K562 treated with DMSO at 1 percent for 12 hours (cell line): ENCODE data around the gene EPHB1. TPM values are rescaled to one million over a fixed set of nuclear protein-coding genes. Genes with fewer than 3 reads are reported as not detected.

Experiments
- total RNA-seq: library from RNA; unstranded; fragments of 300-600 nt; gene quantifications from 2 replicates; pipeline ENCODE4 v1.2.3, GENCODE V29; 2022; ENCODE audit not compliant: insufficient read depth

The EPHB1 gene
- not detected in 2 replicates for total RNA-seq

DNA sequence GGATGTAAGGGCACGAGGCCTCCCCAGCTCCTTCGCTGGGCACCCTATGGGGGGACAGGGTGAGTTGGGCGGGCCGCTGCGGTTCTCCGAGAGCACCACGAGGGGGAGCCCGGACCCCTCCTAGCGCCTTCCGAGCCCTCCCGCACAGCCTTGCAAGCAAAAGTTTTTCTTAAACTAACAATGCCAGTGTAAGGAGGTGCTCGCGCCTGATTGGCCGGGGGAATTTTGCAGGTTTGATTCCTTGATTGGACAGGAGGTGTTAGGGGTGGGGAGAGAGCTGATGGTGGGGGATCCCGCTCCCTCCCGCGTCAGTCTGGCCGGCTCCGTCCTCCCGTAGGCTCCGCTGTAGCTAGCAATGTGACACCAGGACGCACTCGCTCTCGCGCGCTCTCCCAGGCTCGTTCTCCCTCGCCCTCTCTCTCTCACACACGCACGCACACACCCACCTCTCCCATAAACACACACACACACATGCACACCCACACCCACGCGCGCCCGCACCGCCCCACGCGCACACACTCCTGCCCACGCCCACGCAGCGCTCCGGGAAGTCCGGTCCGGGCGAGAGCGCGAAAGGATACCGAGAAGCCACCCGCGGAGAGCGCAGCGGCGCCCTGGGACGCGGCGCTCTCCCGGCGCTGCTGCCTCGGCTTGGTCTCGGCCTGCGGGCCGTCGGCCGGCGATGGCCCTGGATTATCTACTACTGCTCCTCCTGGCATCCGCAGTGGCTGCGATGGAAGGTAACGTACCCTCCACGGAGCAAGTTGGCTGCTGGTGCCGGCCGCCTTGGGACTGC lies at the start of gene EPHB1:
Gene EPHB1, plus strand, starts transcription at position 311 of the 796 bp plus-strand sequence.

Other genes with a start within 250 kb of the EPHB1 start
- not detected in 2 replicates for gene KY, start 144.2 kb upstream of the EPHB1 start, total RNA-seq